Vagina (tissue), 2 donors: Measurements from ENCODE around the gene SGCA. TPM values are rescaled to one million over a fixed set of nuclear protein-coding genes. Genes with fewer than 3 reads are reported as not detected.

Experiments
- DNase-seq, 2 donors: peaks; one replicate each; pipeline ENCODE4 v3.0.0-alpha.2; 2017; ENCODE audit errors: extremely low spot score in 2 of 2
- H3K27ac ChIP-seq: fragments of 200-600 bp; sonication (generic); one replicate; pipeline ENCODE4 v1.5.1; 2019
- H3K27me3 ChIP-seq: fragments of 200-600 bp; sonication (generic); one replicate; pipeline ENCODE4 v1.5.1; 2019
- H3K36me3 ChIP-seq, 2 donors: fragments of 200-600 bp; sonication (generic); one replicate each; pipeline ENCODE4 v1.5.1; 2017 to 2019
- H3K4me1 ChIP-seq: fragments of 200-600 bp; sonication (generic); one replicate; pipeline ENCODE4 v1.5.1; 2019
- H3K4me3 ChIP-seq, 2 donors: fragments of 200-600 bp; sonication (generic); 1 replicate in 1 of 2; 2 replicates in 1 of 2; pipeline ENCODE4 v1.5.1; 2016 to 2019
- H3K9me3 ChIP-seq: fragments of 200-600 bp; sonication (generic); one replicate; pipeline ENCODE4 v1.5.1; 2019
- CTCF ChIP-seq, 3 experiments: fragments of 450-650 bp in 2 of 3; fragments of 200-600 bp in 1 of 3; sonication (generic) in 1 of 3; IDR thresholded peaks; one replicate each; pipeline ENCODE4 v1.5.1; 2017 to 2019; ENCODE audit warnings: antibody characterized with exemption in 3 of 3, mild to moderate bottlenecking in 2 of 3, moderate library complexity in 2 of 3
- POLR2A ChIP-seq, 2 donors: fragments of 450-650 bp; IDR thresholded peaks; one replicate each; pipeline ENCODE4 v1.6.1; 2017; ENCODE audit warnings: antibody characterized with exemption in 2 of 2, mild to moderate bottlenecking in 2 of 2, moderate library complexity in 2 of 2
- POLR2AphosphoS5 ChIP-seq, 2 donors: sonication (generic); formaldehyde crosslinking; IDR thresholded peaks; one replicate each; pipeline ENCODE4 v1.9.0; 2017; ENCODE audit warnings: antibody characterized with exemption in 2 of 2, mild to moderate bottlenecking in 2 of 2, low read depth in 1 of 2; ENCODE audit not compliant: insufficient read depth in 1 of 2
- intact Hi-C: fragments of 100-400 bp; cut with DNase I; formaldehyde crosslinking; loops from one replicate; pipeline ENCODE4 v1.15.1; 2023
- total RNA-seq: library from RNA; depleted of rRNA; stranded (reverse); fragments of >200 nt; gene quantifications from one replicate; pipeline ENCODE4 v1.2.3, GENCODE V29; 2016

The SGCA gene
- total RNA-seq, 1 donor from 2014 or later, result 2.2 TPM

- intact Hi-C loops, result no loop called here
These were observed 35.6 kb downstream of the SGCA start, which contains the start of gene COL1A1 for GRCh38 chr17:50201276-50201854. TSS of gene COL1A1 (minus strand) at chr17:50201631. CDS start at chr17:50201513, 118 bp downstream.

GRCh38 chr17:50203086-50203485, 37.3 kb downstream of the SGCA start:
- Histone ChIP-seq H3K9me3 (no peaks in the 10 kb centered on the region), H3K4me3 (peak overlapping the region; percentile 11 to 30), H3K27ac (peak overlapping the region; percentile 97), H3K4me1 (peaks cover 73% of the 10 kb centered on the region), H3K36me3 (peaks cover 0 to 7% of the 10 kb centered on the region in 2 donors), H3K27me3 (no peaks in the 10 kb centered on the region)
- TF ChIP-seq POLR2AphosphoS5 (IDR thresholded peaks at IDR 0.05; ENCODE audit: insufficient read depth in 1 of 2, low read depth in 1 of 2) (peak in 1 of 2 donors; percentile 77), POLR2A (IDR thresholded peaks at IDR 0.05) (peak in 1 of 2 donors; percentile 41), CTCF (IDR thresholded peaks at IDR 0.05) (no peak)
- intact Hi-C loops, result no loop called here
- no peak for DNase-seq

More at GRCh38 chr17:50201276-50201854, 35.6 kb downstream of the SGCA start, which contains the start of gene COL1A1:
- H3K36me3 ChIP-seq, result peaks cover 4 to 25% of the 10 kb centered on the region in 2 donors
- no peaks in the 10 kb centered on the region for H3K27me3 ChIP-seq
- H3K4me3 ChIP-seq, result peak within 1 kb of the TSS; percentile 79 to 81
- H3K27ac ChIP-seq, result peak within 1 kb of the TSS; percentile 97
- no peaks in the 10 kb centered on the region for H3K9me3 ChIP-seq
- peak; percentile 75 to 99 for TF ChIP-seq POLR2AphosphoS5 (IDR thresholded peaks at IDR 0.05; ENCODE audit: insufficient read depth in 1 of 2, low read depth in 1 of 2)
- peak in 1 of 2 donors; percentile 96 for TF ChIP-seq POLR2A (IDR thresholded peaks at IDR 0.05)
- TF ChIP-seq CTCF (IDR thresholded peaks at IDR 0.05), result no peak
- peaks cover 75% of the 10 kb centered on the region for H3K4me1 ChIP-seq
- no peak for DNase-seq

- H3K4me1 ChIP-seq, result peaks cover 73% of the 10 kb centered on the region
- DNase-seq, result no peak
These were observed 38.0 kb downstream of the SGCA start for GRCh38 chr17:50203604-50204345.

GRCh38 chr17:50204431-50204830, 38.6 kb downstream of the SGCA start:
- Histone ChIP-seq H3K4me1 (peaks cover 73% of the 10 kb centered on the region), H3K36me3 (no peaks in the 10 kb centered on the region), H3K27me3 (no peaks in the 10 kb centered on the region), H3K27ac (peak overlapping the region; percentile 97), H3K4me3 (no peak overlapping the region), H3K9me3 (no peaks in the 10 kb centered on the region)
- TF ChIP-seq POLR2AphosphoS5 (IDR thresholded peaks at IDR 0.05; ENCODE audit: insufficient read depth in 1 of 2, low read depth in 1 of 2) (no peak), CTCF (IDR thresholded peaks at IDR 0.05) (no peak), POLR2A (IDR thresholded peaks at IDR 0.05) (no peak)
- intact Hi-C loops, result no loop called here
- no peak for DNase-seq

More at GRCh38 chr17:50203604-50204345, 38.0 kb downstream of the SGCA start:
- peaks cover 0 to under 1% of the 10 kb centered on the region in 2 donors for H3K36me3 ChIP-seq
- peak overlapping the region; percentile 97 for H3K27ac ChIP-seq
- no peaks in the 10 kb centered on the region for H3K27me3 ChIP-seq
- H3K9me3 ChIP-seq, result no peaks in the 10 kb centered on the region
- intact Hi-C loops, result no loop called here
- peak overlapping the region in 1 of 2 donors; percentile 11 for H3K4me3 ChIP-seq
- no peak for TF ChIP-seq CTCF (IDR thresholded peaks at IDR 0.05)
- TF ChIP-seq POLR2A (IDR thresholded peaks at IDR 0.05), result no peak
- peak in 1 of 2 donors; percentile 27 for TF ChIP-seq POLR2AphosphoS5 (IDR thresholded peaks at IDR 0.05; ENCODE audit: insufficient read depth in 1 of 2, low read depth in 1 of 2)
